Thyroid gland (tissue), 4 donors: Measurements from ENCODE around the gene ALAS1. TPM values are rescaled to one million over a fixed set of nuclear protein-coding genes. Genes with fewer than 3 reads are reported as not detected.

Experiments used
- DNase-seq, 2 donors: peaks; one replicate each; pipeline ENCODE4 v3.0.0-alpha.2; 2019
- H3K27ac ChIP-seq, 3 donors: fragments of 200-600 bp; sonication (generic); 1 replicate in 2 of 3; 2 replicates in 1 of 3; pipeline ENCODE4 v1.5.1; 2016 to 2019; ENCODE audit warnings: mild to moderate bottlenecking in 1 of 3, moderate library complexity in 1 of 3
- H3K27me3 ChIP-seq: fragments of 200-600 bp; sonication (generic); one replicate; pipeline ENCODE4 v1.5.1; 2019
- H3K36me3 ChIP-seq, 2 donors: fragments of 200-600 bp; sonication (generic); one replicate each; pipeline ENCODE4 v1.5.1; 2016 to 2019
- H3K4me1 ChIP-seq, 2 donors: fragments of 200-600 bp; sonication (generic); one replicate each; pipeline ENCODE4 v1.5.1; 2017 to 2019
- H3K4me3 ChIP-seq, 3 donors: fragments of 200-600 bp; sonication (generic); replicated peaks in 1 of 3; 1 replicate in 2 of 3; 2 replicates in 1 of 3; pipeline ENCODE4 v1.5.1; 2016; ENCODE audit warnings: mild to moderate bottlenecking in 1 of 3
- H3K9me3 ChIP-seq: fragments of 200-600 bp; sonication (generic); one replicate; pipeline ENCODE4 v1.5.1; 2017
- CTCF ChIP-seq, 6 experiments: fragments of 200-600 bp in 3 of 6; fragments of 450-650 bp in 3 of 6; sonication (generic) in 3 of 6; IDR thresholded peaks; one replicate each; pipeline ENCODE4 v1.5.1; 2016 to 2019; ENCODE audit warnings: antibody characterized with exemption in 6 of 6, mild to moderate bottlenecking in 2 of 6, inconsistent platforms in 1 of 6, moderate library complexity in 1 of 6
- POLR2A ChIP-seq, 2 donors: fragments of 450-650 bp; IDR thresholded peaks; one replicate each; pipeline ENCODE4 v1.6.1; 2017; ENCODE audit warnings: antibody characterized with exemption in 2 of 2, mild to moderate bottlenecking in 2 of 2, moderate library complexity in 1 of 2
- WGBS, 2 donors: methylation state at CpG; one replicate each; pipeline ENCODE4 v1.1.5; 2017; 5-methylcytosine and 5-hydroxymethylcytosine counted together
- intact Hi-C: fragments of 100-400 bp; cut with DNase I; formaldehyde crosslinking; loops from one replicate; pipeline ENCODE4 v1.15.1; 2023
- total RNA-seq, 4 donors: library from RNA; depleted of rRNA; stranded (reverse); fragments of >200 nt; gene quantifications; one replicate each; pipeline ENCODE4 v1.2.3, GENCODE V29; 2016

Gene ALAS1
- total RNA-seq, 4 donors from 2014 or later: 27.7 to 51.9 (median 45.9) TPM

DNA sequence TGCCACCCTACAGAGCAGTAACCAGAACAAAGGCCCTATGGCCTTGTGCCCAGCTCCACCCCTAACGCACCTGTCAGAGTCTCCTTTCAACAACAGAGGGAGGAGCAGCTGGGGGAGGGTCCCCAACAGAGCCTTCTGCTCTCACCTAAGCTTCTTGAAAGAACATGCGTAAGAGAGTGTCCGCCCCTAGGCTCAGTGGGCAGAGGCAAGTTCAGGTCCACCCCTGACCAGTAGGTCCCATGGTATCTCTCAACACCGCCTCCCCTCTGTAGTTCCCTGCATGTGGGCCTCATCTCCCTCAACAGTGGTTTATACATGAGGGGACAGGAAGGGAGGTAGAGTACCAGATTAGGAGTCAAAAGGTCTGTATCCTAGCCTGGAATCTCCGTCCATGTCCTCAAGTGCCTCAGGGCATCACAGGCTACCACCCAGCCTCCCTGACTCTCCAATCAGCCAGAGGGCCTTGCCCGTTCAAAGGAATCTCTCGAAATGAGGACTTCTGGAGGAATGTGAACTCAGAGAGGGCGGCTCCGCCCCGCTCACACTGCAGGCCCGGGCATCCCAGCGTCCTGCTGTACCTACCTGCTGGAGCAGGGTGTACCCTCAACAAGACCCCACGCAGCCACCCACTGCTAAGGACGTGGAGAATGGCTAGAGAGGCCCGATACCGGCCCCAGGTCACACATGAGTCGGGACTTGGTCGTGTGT lies 44.4 kb upstream of the ALAS1 start:
- peak in 1 of 2 donors; percentile 28 for DNase-seq
- TF ChIP-seq POLR2A (IDR thresholded peaks at IDR 0.05) (no peak), CTCF (IDR thresholded peaks at IDR 0.05) (no peak)
- intact Hi-C loops: no loop called here
- Histone ChIP-seq H3K27me3 (no peaks in the 10 kb centered on the region), H3K9me3 (no peaks in the 10 kb centered on the region), H3K27ac (peak overlapping the region in 1 of 3 donors; percentile 87), H3K36me3 (no peaks in the 10 kb centered on the region), H3K4me3 (peak overlapping the region; percentile 51 to 63 (median 62)), H3K4me1 (peaks cover 6 to 11% of the 10 kb centered on the region in 2 donors)
- WGBS, 2 donors: 0 to 26% methylated on average over 1 to 7 of the region's 18 CpGs

DNA sequence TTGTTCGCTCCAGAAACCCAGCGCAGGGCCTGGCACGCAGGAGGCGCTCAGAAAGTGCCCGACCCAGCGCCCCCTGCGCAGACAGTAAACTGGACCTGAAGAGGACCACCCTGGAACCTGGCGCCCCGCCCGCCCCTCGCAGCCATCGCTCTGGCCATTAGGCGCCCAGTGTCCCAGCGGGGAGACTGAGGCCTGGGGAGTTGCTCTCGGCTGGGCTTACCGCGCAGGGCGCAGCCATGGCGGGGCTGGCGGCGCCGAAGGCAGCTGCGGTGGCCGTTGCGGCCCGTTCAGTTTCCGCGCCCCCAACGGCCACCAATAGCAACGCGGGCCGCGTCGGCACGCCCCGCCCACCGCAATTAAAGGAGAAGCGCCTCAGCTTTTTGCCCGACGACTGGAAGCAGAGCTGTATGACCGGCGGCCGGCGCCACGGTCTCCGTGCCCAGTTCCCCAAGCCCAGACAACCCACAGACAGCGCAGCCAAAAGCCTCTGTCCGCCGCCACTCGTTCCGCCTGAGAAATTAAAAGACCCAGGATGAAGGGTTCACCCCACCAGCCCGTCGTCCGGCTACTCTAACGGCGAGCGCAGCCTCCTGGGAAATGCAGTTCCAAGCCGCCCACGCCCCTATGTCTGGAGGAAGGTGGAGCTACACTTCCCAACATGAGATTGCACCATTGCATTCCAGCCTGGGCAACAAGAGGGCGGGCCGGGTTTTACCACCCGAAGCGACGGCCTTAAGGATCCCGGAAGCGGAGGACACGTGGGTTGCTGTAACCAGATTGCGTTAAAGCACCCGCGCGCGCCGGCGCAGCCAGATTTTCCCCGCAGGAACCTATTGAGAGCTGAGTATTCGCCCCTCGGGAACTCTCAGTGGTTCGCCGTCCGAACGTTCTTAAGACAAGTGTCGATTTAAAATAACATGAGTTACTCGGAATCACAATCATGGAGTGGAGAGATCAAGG lies 43.5 kb upstream of the ALAS1 start, which contains the start of gene POC1A:
Gene POC1A (minus strand): TSS at position 289 of the 960 bp plus-strand sequence. CDS start 51 bp downstream, at position 238.
- Histone ChIP-seq H3K9me3 (no peaks in the 10 kb centered on the region), H3K27me3 (no peaks in the 10 kb centered on the region), H3K4me3 (peak within 1 kb of the TSS; percentile 51 to 63 (median 62)), H3K27ac (peak within 1 kb of the TSS; percentile 80 to 90 (median 87)), H3K36me3 (no peaks in the 10 kb centered on the region), H3K4me1 (peaks cover 6 to 11% of the 10 kb centered on the region in 2 donors)
- intact Hi-C loops: no loop called here
- 0 to 1% methylated on average over 32 to 44 of the region's 83 CpGs for WGBS, 2 donors
- peak in 1 of 2 donors; percentile 58 for TF ChIP-seq POLR2A (IDR thresholded peaks at IDR 0.05)
- TF ChIP-seq CTCF (IDR thresholded peaks at IDR 0.05): peak in 2 of 6 experiments; percentile 14 to 16
- DNase-seq: peak; percentile 98 to 99

DNA sequence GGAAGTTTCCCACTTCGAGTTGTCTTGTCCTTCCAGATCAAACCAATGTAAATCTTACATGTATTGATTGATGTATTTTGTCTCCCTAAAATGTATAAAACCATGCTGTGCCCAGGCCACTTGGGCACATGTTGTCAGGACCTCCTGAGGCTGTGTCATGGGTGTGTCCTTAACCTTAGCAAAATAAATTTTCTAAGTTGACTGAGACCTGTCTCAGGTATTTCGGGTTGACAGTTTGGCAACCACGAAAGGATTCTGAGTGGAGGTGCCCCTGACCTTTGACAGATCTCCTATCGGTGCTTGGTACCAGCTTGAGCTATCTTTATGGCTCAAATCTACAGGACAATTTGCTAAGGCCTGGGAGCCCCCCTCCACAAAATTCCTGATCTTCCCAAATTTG lies 42.0 kb upstream of the ALAS1 start:
- intact Hi-C loops: no loop called here
- WGBS, 2 donors: 90 to 95% methylated on average over 4 of the region's 4 CpGs
- Histone ChIP-seq H3K4me3 (no peak overlapping the region), H3K36me3 (no peaks in the 10 kb centered on the region), H3K27me3 (no peaks in the 10 kb centered on the region), H3K27ac (no peak overlapping the region), H3K4me1 (peaks cover 6 to 11% of the 10 kb centered on the region in 2 donors), H3K9me3 (no peaks in the 10 kb centered on the region)
- TF ChIP-seq CTCF (IDR thresholded peaks at IDR 0.05) (no peak), POLR2A (IDR thresholded peaks at IDR 0.05) (no peak)
- DNase-seq: no peak

GRCh38 chr3:52159503-52159902 lies 38.5 kb upstream of the ALAS1 start:
- Histone ChIP-seq H3K27ac (no peak overlapping the region), H3K36me3 (no peaks in the 10 kb centered on the region), H3K4me3 (no peak overlapping the region), H3K27me3 (no peaks in the 10 kb centered on the region), H3K9me3 (no peaks in the 10 kb centered on the region), H3K4me1 (peaks cover 0 to 4% of the 10 kb centered on the region in 2 donors)
- intact Hi-C loops: no loop called here
- DNase-seq: no peak
- WGBS, 2 donors: 15 to 25% methylated on average over 1 of the region's 1 CpG
- TF ChIP-seq CTCF (IDR thresholded peaks at IDR 0.05) (no peak), POLR2A (IDR thresholded peaks at IDR 0.05) (no peak)
